Esophagus squamous epithelium (tissue), 5 donors: ENCODE results near the gene PRR12. TPM values are rescaled to one million over a fixed set of nuclear protein-coding genes. Genes with fewer than 3 reads are reported as not detected.

Experiments
- DNase-seq: peaks from one replicate; lab custom pipeline; 2025; lab: John Stamatoyannopoulos, UW
- H3K27ac ChIP-seq, 4 donors: fragments of 200-600 bp; sonication (generic); one replicate each; pipeline ENCODE4 v1.5.1; 2016 to 2019; ENCODE audit warnings: mild to moderate bottlenecking in 1 of 4
- H3K27me3 ChIP-seq, 4 donors: fragments of 200-600 bp; sonication (generic); 1 replicate in 3 of 4; 2 replicates in 1 of 4; pipeline versions ENCODE4 v1.5.1 to v1.6.0; 2017 to 2021; ENCODE audit warnings: antibody characterized with exemption in 1 of 4
- H3K36me3 ChIP-seq, 3 donors: fragments of 200-600 bp; sonication (generic); one replicate each; pipeline ENCODE4 v1.5.1; 2016 to 2019
- H3K4me1 ChIP-seq, 3 donors: fragments of 200-600 bp; sonication (generic); one replicate each; pipeline ENCODE4 v1.5.1; 2017 to 2019
- H3K4me3 ChIP-seq, 4 donors: fragments of 200-600 bp; sonication (generic); 1 replicate in 3 of 4; 2 replicates in 1 of 4; pipeline ENCODE4 v1.5.1; 2016 to 2019; ENCODE audit warnings: mild to moderate bottlenecking in 2 of 4, moderate library complexity in 1 of 4
- H3K9me3 ChIP-seq, 3 donors: fragments of 200-600 bp; sonication (generic); one replicate each; pipeline ENCODE4 v1.5.1; 2016 to 2019
- POLR2A ChIP-seq, 4 donors: fragments of 450-650 bp; IDR thresholded peaks; one replicate each; pipeline ENCODE4 v1.6.1; 2017; ENCODE audit warnings: antibody characterized with exemption in 4 of 4, mild to moderate bottlenecking in 4 of 4, moderate library complexity in 3 of 4
- WGBS, 2 donors: methylation state at CpG; one replicate each; pipeline ENCODE4 v1.1.5; 2018; 5-methylcytosine and 5-hydroxymethylcytosine counted together
- intact Hi-C: fragments of 100-400 bp; cut with DNase I; formaldehyde crosslinking; loops from one replicate; pipeline ENCODE4 v1.15.0; 2022
- total RNA-seq, 4 donors: library from RNA; depleted of rRNA; stranded (reverse); fragments of >200 nt; gene quantifications; one replicate each; pipeline ENCODE4 v1.1.0, GENCODE V29; 2016
- TF ChIP-seq, protein P1 (sequence below), 6 experiments: fragments of 450-650 bp in 4 of 6; fragments of 200-600 bp in 2 of 6; sonication (generic) in 2 of 6; IDR thresholded peaks; one replicate each; pipeline ENCODE4 v1.5.1; 2016 to 2019; ENCODE audit warnings: antibody characterized with exemption in 6 of 6, mild to moderate bottlenecking in 4 of 6, moderate library complexity in 4 of 6
- donor health status: DM: yes; HTN: yes; CAD: no.

Gene PRR12
- total RNA-seq, 4 donors from 2014 or later, result 4.5 to 11.9 (median 7.7) TPM

DNA sequence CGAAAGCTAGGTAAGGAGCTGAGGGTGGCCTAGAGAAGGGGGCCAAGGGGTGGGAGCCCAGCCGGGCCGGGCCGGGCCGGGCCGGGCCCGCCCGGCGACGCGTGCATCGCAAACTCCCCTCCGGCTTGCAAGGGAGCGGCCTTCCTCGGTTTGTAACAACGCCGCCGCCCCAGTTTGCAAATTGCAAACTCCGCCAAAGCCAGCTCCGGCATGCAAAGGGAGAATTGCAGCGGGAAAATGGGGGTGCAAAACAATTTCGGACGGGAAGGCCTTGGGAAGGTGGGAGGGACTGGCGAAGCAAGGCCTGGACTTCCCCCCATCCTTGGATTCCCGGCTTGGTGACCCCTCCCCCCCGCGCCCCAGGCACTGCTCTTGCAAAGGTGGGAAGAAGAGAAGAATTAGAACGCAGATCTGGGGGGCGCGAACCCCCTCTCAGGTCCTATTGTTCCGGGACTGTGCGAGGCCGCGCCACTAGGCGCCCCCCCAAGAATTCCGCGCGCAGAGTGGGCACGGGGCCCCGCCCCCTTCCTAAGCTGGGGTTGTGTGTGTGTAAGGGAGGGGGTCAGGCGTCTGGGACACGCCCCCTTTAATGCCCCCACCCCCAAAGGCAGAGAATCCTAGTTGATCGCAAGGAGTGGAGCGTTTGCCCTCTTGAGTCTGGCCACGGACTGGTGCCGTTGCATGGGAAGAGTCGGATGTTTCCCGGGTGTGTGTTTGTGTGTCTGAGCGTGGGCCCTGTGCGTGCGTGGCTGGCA, 926 bp downstream of the PRR12 start:
- intact Hi-C loops, result no loop called here
- H3K4me1 ChIP-seq, result peaks cover 15 to 56% (median 21%) of the 10 kb centered on the region in 3 donors
- no peaks in the 10 kb centered on the region for H3K27me3 ChIP-seq
- peak overlapping the region; percentile 85 to 95 (median 88) for H3K4me3 ChIP-seq
- no peak for DNase-seq
- peak overlapping the region; percentile 86 to 97 (median 94) for H3K27ac ChIP-seq
- no peaks in the 10 kb centered on the region for H3K9me3 ChIP-seq
- TF ChIP-seq, protein P1, sequence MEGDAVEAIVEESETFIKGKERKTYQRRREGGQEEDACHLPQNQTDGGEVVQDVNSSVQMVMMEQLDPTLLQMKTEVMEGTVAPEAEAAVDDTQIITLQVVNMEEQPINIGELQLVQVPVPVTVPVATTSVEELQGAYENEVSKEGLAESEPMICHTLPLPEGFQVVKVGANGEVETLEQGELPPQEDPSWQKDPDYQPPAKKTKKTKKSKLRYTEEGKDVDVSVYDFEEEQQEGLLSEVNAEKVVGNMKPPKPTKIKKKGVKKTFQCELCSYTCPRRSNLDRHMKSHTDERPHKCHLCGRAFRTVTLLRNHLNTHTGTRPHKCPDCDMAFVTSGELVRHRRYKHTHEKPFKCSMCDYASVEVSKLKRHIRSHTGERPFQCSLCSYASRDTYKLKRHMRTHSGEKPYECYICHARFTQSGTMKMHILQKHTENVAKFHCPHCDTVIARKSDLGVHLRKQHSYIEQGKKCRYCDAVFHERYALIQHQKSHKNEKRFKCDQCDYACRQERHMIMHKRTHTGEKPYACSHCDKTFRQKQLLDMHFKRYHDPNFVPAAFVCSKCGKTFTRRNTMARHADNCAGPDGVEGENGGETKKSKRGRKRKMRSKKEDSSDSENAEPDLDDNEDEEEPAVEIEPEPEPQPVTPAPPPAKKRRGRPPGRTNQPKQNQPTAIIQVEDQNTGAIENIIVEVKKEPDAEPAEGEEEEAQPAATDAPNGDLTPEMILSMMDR (IDR thresholded peaks at IDR 0.05), result peak in 1 of 6 experiments; percentile 4
- no peak for TF ChIP-seq POLR2A (IDR thresholded peaks at IDR 0.05)
- WGBS, 2 donors, result 0 to 2% methylated on average over 8 to 9 of the region's 51 CpGs
- peaks cover 25 to 31% (median 27%) of the 10 kb centered on the region in 3 donors for H3K36me3 ChIP-seq

GRCh38 chr19:49592486-49593232, 1.7 kb downstream of the PRR12 start:
- WGBS, 2 donors, result 4 to 5% methylated on average over 23 to 24 of the region's 28 CpGs
- DNase-seq, result no peak
- Histone ChIP-seq H3K27ac (peak overlapping the region; percentile 86 to 97 (median 94)), H3K27me3 (no peaks in the 10 kb centered on the region), H3K4me3 (peak overlapping the region; percentile 85 to 95 (median 88)), H3K36me3 (peaks cover 33 to 38% (median 33%) of the 10 kb centered on the region in 3 donors), H3K4me1 (peaks cover 15 to 56% (median 21%) of the 10 kb centered on the region in 3 donors), H3K9me3 (no peaks in the 10 kb centered on the region)
- intact Hi-C loops, result no loop called here
- TF ChIP-seq, protein P1 (IDR thresholded peaks at IDR 0.05), result no peak
- no peak for TF ChIP-seq POLR2A (IDR thresholded peaks at IDR 0.05)

- Histone ChIP-seq H3K27ac (peak overlapping the region; percentile 86 to 97 (median 94)), H3K4me3 (peak overlapping the region; percentile 85 to 95 (median 88)), H3K9me3 (no peaks in the 10 kb centered on the region), H3K4me1 (peaks cover 15 to 56% (median 21%) of the 10 kb centered on the region in 3 donors), H3K36me3 (peaks cover 35 to 46% (median 35%) of the 10 kb centered on the region in 3 donors), H3K27me3 (no peaks in the 10 kb centered on the region)
- intact Hi-C loops, result no loop called here
- WGBS, 2 donors, result 10 to 11% methylated on average over 12 to 14 of the region's 27 CpGs
- TF ChIP-seq, protein P1 (IDR thresholded peaks at IDR 0.05), result no peak
- TF ChIP-seq POLR2A (IDR thresholded peaks at IDR 0.05), result no peak
- DNase-seq, result peak; percentile 37
Observed at GRCh38 chr19:49593233-49594113, 2.5 kb downstream of the PRR12 start.

DNA sequence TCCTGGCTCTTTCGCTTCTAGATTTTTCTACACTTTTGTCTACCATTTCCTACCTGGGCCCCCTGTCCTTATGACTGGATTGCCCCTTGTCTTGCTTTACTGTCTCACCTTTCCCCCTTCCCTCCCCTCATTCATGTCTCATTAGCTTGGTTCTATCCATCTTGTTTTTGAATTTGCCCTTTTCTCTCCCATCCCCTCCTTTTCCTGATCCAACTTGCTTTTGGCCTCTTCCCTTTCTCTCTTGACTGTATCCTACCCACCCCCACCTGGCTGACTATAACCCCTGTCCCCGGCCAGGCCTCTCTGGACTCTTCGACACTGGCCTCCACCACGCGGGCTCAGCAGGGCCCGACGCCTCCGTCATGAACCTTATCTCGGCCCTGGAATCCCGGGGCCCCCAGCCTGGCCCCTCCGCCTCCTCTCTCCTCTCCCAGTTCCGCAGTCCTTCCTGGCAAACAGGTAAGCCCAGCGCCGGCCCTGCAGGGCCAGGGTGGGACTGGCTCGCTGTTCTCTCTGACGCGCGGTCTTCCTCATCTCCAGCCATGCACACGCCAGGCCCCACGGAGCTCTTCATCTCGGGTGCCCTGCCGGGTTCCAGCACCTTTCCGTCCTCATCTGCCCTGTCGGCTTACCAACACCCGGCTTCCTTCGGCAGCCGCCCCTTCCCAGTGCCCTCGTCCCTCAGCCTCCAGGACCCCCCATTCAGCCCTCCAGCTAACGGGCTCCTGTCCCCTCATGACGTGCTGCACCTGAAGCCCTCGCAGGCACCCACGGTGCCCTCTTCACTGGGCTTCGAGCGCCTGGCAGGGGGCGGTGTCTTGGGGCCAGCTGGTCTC, 3.4 kb downstream of the PRR12 start:
- Histone ChIP-seq H3K9me3 (no peaks in the 10 kb centered on the region), H3K4me1 (peaks cover 15 to 56% (median 21%) of the 10 kb centered on the region in 3 donors), H3K4me3 (no peak overlapping the region), H3K36me3 (peaks cover 37 to 55% (median 38%) of the 10 kb centered on the region in 3 donors), H3K27ac (peak overlapping the region in 3 of 4 donors; percentile 86 to 97 (median 95)), H3K27me3 (no peaks in the 10 kb centered on the region)
- TF ChIP-seq, protein P1 (IDR thresholded peaks at IDR 0.05), result no peak
- no peak for TF ChIP-seq POLR2A (IDR thresholded peaks at IDR 0.05)
- intact Hi-C loops, result no loop called here
- WGBS, 2 donors, result 91 to 93% methylated on average over 32 to 33 of the region's 35 CpGs
- DNase-seq, result no peak
